OCI-LY7 (cell line): ENCODE data around the gene FGGY. TPM values are rescaled to one million over a fixed set of nuclear protein-coding genes. Genes with fewer than 3 reads are reported as not detected.

Experiments used
- BruUV-seq: library from RNA; stranded (reverse); fragments of 400-500 nt; replicated peaks from 2 replicates; lab custom pipeline; 2021; lab: Mats Ljungman, UMichigan
- CTCF ChIA-PET: fragments of 300-600 bp; sonication (Branson Sonifier 250); formaldehyde crosslinking; loops from one replicate; lab custom pipeline; 2022; ENCODE audit warnings: antibody characterized with exemption; ENCODE audit not compliant: unreplicated experiment; lab: Charles Lee
- POLR2A ChIA-PET: fragments of 300-600 bp; sonication (Branson Sonifier 250); formaldehyde crosslinking; loops from one replicate; lab custom pipeline; 2022; ENCODE audit warnings: antibody characterized with exemption; lab: Charles Lee
- DNase-seq: peaks from one replicate; pipeline ENCODE4 v3.0.0-alpha.2; 2015; ENCODE audit warnings: low spot score
- H2AFZ ChIP-seq: fragments of 200-600 bp; sonication (generic), shearing (Covaris generic); 2 replicates; pipeline ENCODE4 v1.6.1; 2014; ENCODE audit warnings: mild to moderate bottlenecking, antibody characterized with exemption, low read length, moderate library complexity
- H3K27ac ChIP-seq: fragments of 200-600 bp; sonication (generic); 2 replicates; pipeline ENCODE4 v1.5.1; 2014; ENCODE audit warnings: mixed run types, low read depth, mild to moderate bottlenecking, moderate library complexity, low read length, inconsistent platforms; ENCODE audit not compliant: poor library complexity, severe bottlenecking
- H3K36me3 ChIP-seq: fragments of 200-600 bp; sonication (generic); 2 replicates; pipeline ENCODE4 v1.6.1; 2014; ENCODE audit warnings: mild to moderate bottlenecking, antibody characterized with exemption, low read length, moderate library complexity, mixed read lengths; ENCODE audit not compliant: insufficient read depth
- H3K4me1 ChIP-seq: fragments of 200-600 bp; sonication (generic); 2 replicates; pipeline ENCODE4 v1.5.1; 2014; ENCODE audit warnings: mild to moderate bottlenecking, low read length; ENCODE audit not compliant: insufficient read depth, poor library complexity, severe bottlenecking
- H3K4me2 ChIP-seq: fragments of 200-600 bp; sonication (generic); 2 replicates; pipeline ENCODE4 v1.6.1; 2014; ENCODE audit warnings: mild to moderate bottlenecking, low read length
- H3K4me3 ChIP-seq: fragments of 200-600 bp; sonication (generic); 2 replicates; pipeline ENCODE4 v1.5.1; 2014; ENCODE audit warnings: mild to moderate bottlenecking, low read depth, low read length; ENCODE audit not compliant: poor library complexity, severe bottlenecking
- H3K79me2 ChIP-seq: fragments of 200-600 bp; sonication (generic); 2 replicates; pipeline ENCODE4 v1.6.1; 2016; ENCODE audit warnings: low read depth, mild to moderate bottlenecking, low read length, moderate library complexity, mixed read lengths; ENCODE audit not compliant: insufficient read depth
- H3K9me2 ChIP-seq: fragments of 200-600 bp; sonication (generic); 2 replicates; pipeline ENCODE4 v1.6.1; 2016; ENCODE audit warnings: mild to moderate bottlenecking, low read length, mixed read lengths; ENCODE audit not compliant: insufficient read depth
- H3K9me3 ChIP-seq: fragments of 200-600 bp; sonication (generic); 2 replicates; pipeline ENCODE4 v1.6.1; 2014; ENCODE audit warnings: mild to moderate bottlenecking, mixed run types, low read length, mixed read lengths
- H4K20me1 ChIP-seq: fragments of 200-600 bp; sonication (generic); 2 replicates; pipeline ENCODE4 v1.6.1; 2014; ENCODE audit warnings: mild to moderate bottlenecking, antibody characterized with exemption, low read length, moderate library complexity, mixed read lengths; ENCODE audit not compliant: insufficient read depth
- EZH2phosphoT487 ChIP-seq: fragments of 200-600 bp; sonication (generic); IDR thresholded peaks from 2 replicates; pipeline ENCODE4 v1.6.1; 2018; ENCODE audit warnings: low read depth, borderline replicate concordance, mild to moderate bottlenecking, mixed run types, antibody characterized with exemption, low read length, moderate library complexity, mixed read lengths
- intact Hi-C: fragments of 100-400 bp; cut with micrococcal nuclease; formaldehyde crosslinking; loops from one replicate; pipeline ENCODE4 v1.10.0; 2022; ENCODE audit not compliant: unreplicated experiment
- total RNA-seq, 2 experiments: library from RNA; depleted of rRNA in 1 of 2; stranded (reverse); fragments of >200 nt in 1 of 2; shearing (Covaris generic) in 1 of 2; gene quantifications; 2 replicates each; pipeline ENCODE4 v1.2.3, GENCODE V29; 2014 to 2022
- TF ChIP-seq, protein P1 (sequence below): fragments of 200-600 bp; sonication (generic); conservative IDR thresholded peaks from 2 replicates; pipeline ENCODE4 v1.5.1; 2014; ENCODE audit warnings: mild to moderate bottlenecking, antibody characterized with exemption, low read length, moderate library complexity, mixed read lengths

FGGY gene
- total RNA-seq, 2 experiments from 2014 or later, result 0.63 to 4.5 TPM

DNA sequence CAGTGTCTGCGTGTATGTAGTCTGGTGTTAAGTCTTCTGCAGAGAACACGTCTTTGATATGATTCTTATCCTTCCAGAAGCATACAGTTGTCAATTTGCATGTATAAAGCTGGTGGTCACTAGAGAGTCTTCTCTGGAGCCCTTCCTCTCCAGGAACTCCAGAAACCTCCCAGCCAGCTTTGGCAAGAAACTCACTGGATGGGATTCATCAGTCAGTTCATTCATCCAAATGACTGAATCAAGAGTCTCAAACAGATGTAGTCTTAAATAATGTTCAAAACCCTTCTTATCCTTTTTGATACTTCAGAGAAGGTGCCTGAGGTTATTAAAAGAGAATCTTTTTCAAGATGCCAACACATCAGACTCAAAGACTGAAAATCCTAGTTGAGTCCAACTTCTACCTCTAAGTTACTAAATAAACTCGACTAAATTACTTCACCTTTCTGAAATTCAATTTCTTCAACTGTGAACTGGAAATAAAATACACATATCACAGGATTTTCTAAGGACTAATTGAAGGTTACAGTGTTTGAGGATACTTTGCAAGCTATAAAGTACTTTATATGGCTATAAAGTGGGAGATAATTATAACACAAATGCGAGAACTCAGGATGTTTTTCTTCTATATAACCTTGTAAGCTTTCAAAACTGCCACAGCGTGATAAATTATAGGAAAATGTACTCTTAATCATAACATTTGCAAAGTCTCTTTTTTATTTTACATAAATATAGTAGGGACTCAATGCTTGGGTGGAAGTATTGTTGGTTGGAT lies 252.4 kb downstream of the FGGY start:
- Histone ChIP-seq H4K20me1 (no peaks in the 10 kb centered on the region), H3K36me3 (no peaks in the 10 kb centered on the region), H3K4me1 (no peaks in the 10 kb centered on the region), H3K9me3 (no peaks in the 10 kb centered on the region), H3K9me2 (no peaks in the 10 kb centered on the region), H3K27ac (no peak overlapping the region), H2AFZ (no peak overlapping the region), H3K4me3 (no peak overlapping the region), H3K79me2 (no peaks in the 10 kb centered on the region), H3K4me2 (no peak overlapping the region)
- BruUV-seq, result no TSS peak
- CTCF ChIA-PET, result no interaction called here
- DNase-seq, result no peak
- POLR2A ChIA-PET, result no interaction called here
- TF ChIP-seq, protein P1, sequence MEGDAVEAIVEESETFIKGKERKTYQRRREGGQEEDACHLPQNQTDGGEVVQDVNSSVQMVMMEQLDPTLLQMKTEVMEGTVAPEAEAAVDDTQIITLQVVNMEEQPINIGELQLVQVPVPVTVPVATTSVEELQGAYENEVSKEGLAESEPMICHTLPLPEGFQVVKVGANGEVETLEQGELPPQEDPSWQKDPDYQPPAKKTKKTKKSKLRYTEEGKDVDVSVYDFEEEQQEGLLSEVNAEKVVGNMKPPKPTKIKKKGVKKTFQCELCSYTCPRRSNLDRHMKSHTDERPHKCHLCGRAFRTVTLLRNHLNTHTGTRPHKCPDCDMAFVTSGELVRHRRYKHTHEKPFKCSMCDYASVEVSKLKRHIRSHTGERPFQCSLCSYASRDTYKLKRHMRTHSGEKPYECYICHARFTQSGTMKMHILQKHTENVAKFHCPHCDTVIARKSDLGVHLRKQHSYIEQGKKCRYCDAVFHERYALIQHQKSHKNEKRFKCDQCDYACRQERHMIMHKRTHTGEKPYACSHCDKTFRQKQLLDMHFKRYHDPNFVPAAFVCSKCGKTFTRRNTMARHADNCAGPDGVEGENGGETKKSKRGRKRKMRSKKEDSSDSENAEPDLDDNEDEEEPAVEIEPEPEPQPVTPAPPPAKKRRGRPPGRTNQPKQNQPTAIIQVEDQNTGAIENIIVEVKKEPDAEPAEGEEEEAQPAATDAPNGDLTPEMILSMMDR, result no peak
- no peak for TF ChIP-seq EZH2phosphoT487
- intact Hi-C loops, result no loop called here

DNA sequence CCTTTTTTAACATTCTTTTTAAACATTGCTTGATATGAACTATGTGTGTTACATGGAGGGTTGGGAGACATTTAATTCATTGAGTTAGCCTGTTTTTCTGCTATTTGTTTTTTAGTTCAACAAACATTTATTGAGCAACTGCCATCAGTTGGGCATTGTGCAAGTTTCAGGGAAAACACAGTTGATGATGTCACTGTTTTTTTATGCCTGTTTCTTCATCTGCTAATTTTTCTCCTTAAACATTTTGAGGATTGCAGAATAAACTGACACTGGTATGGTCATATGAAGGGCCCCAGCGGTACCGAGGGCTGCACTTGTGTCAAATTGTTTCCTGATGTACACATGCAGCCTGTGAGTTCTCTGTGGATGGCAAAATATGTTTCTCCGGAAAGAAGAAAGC lies 253.0 kb downstream of the FGGY start:
- Histone ChIP-seq H3K4me3 (no peak overlapping the region), H3K4me1 (no peaks in the 10 kb centered on the region), H3K27ac (no peak overlapping the region), H3K9me3 (no peaks in the 10 kb centered on the region), H4K20me1 (no peaks in the 10 kb centered on the region), H3K9me2 (no peaks in the 10 kb centered on the region), H3K79me2 (no peaks in the 10 kb centered on the region), H2AFZ (no peak overlapping the region), H3K4me2 (no peak overlapping the region), H3K36me3 (no peaks in the 10 kb centered on the region)
- DNase-seq, result no peak
- intact Hi-C loops, result no loop called here
- CTCF ChIA-PET, result no interaction called here
- no TSS peak for BruUV-seq
- POLR2A ChIA-PET, result no interaction called here
- no peak for TF ChIP-seq EZH2phosphoT487
- TF ChIP-seq, protein P1, result no peak

DNA sequence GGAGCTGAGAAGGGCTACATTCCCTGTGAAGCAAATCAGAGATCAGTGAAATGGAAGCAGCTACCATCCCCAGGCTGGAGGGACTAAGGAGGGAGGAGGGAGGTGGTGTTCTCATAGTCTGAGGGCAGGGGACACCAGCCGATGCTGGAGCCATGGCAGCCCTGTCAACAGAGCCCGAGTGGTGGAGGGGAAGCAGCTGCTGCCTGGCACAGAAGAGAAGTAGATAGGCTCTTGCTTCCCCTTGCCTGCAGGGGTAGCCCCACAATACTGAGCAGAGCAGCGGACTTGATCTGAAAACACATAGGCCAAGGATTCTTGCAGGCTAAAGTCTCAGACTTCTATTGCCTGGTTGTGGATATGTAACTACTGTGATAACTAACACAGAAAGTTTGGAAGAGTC lies 255.1 kb downstream of the FGGY start:
- POLR2A ChIA-PET, result interaction anchor here (1.2 kb wide), 1 partner anchor 10 kb away, joined by 3 read pairs; no protein-coding TSS in a partner anchor
- no peaks in the 10 kb centered on the region for H3K9me3 ChIP-seq
- TF ChIP-seq EZH2phosphoT487, result no peak
- TF ChIP-seq, protein P1, result no peak
- H2AFZ ChIP-seq, result no peak overlapping the region
- no TSS peak for BruUV-seq
- no peaks in the 10 kb centered on the region for H3K36me3 ChIP-seq
- H3K4me3 ChIP-seq, result no peak overlapping the region
- H3K4me2 ChIP-seq, result no peak overlapping the region
- no peak for DNase-seq
- intact Hi-C loops, result no loop called here
- CTCF ChIA-PET, result no interaction called here
- H3K79me2 ChIP-seq, result no peaks in the 10 kb centered on the region
- H3K27ac ChIP-seq, result no peak overlapping the region
- H3K9me2 ChIP-seq, result no peaks in the 10 kb centered on the region
- H3K4me1 ChIP-seq, result no peaks in the 10 kb centered on the region
- no peaks in the 10 kb centered on the region for H4K20me1 ChIP-seq
